ENCODE data around the gene ZHX3.

GRCh38 chr20:41137614-41138474 lies 179.7 kb downstream of the ZHX3 start:
- TF ChIP-seq CTCF (IDR thresholded peaks at IDR 0.05) (no peak), POLR2A (IDR thresholded peaks at IDR 0.05) (no peak)
